Measurements from ENCODE around the gene FHIT. TPM values are rescaled to one million over a fixed set of nuclear protein-coding genes. Genes with fewer than 3 reads are reported as not detected.

The FHIT gene
- total RNA-seq, 2 donors from 2014 or later: 6.8 to 12.3 TPM

GRCh38 chr3:59788801-59789200, 1462.5 kb downstream of the FHIT start:
- no peak overlapping the region for H3K4me3 Mint-ChIP-seq
- Histone ChIP-seq H3K27me3 (ENCODE audit: control insufficient read depth, insufficient read depth, low read length, poor library complexity, severe bottlenecking) (no peaks in the 10 kb centered on the region), H3K4me3 (ENCODE audit: low read length) (no peak overlapping the region), H3K9me3 (ENCODE audit: control insufficient read depth, low read length) (no peaks in the 10 kb centered on the region), H3K4me1 (ENCODE audit: control insufficient read depth, insufficient read depth, low read length) (no peaks in the 10 kb centered on the region), H3K27ac (ENCODE audit: low read depth, low read length) (no peak overlapping the region), H3K9ac (ENCODE audit: extremely low read depth, low read length, poor library complexity, severe bottlenecking) (no peak overlapping the region), H3K36me3 (ENCODE audit: control insufficient read depth, insufficient read depth, low read length) (no peaks in the 10 kb centered on the region)
- H3K36me3 Mint-ChIP-seq (ENCODE audit: low read depth): no peaks in the 10 kb centered on the region
- no peak for DNase-seq
- peaks cover 3% of the 10 kb centered on the region for H3K4me1 Mint-ChIP-seq
- H3K27ac Mint-ChIP-seq: no peak overlapping the region
- no peak for TF ChIP-seq CTCF (conservative IDR thresholded peaks at IDR 0.05)
- no peaks in the 10 kb centered on the region for H3K27me3 Mint-ChIP-seq (ENCODE audit: insufficient read depth)
- 100% methylated on average over 3 of the region's 4 CpGs for WGBS, 2 experiments (ENCODE audit: insufficient coverage in 1 of 2, insufficient read length in 1 of 2)
- no peaks in the 10 kb centered on the region for H3K9me3 Mint-ChIP-seq

- Histone ChIP-seq H3K9me3 (ENCODE audit: control insufficient read depth, low read length) (no peaks in the 10 kb centered on the region), H3K9ac (ENCODE audit: extremely low read depth, low read length, poor library complexity, severe bottlenecking) (no peak overlapping the region), H3K27ac (ENCODE audit: low read depth, low read length) (no peak overlapping the region), H3K36me3 (ENCODE audit: control insufficient read depth, insufficient read depth, low read length) (no peaks in the 10 kb centered on the region), H3K4me3 (ENCODE audit: low read length) (no peak overlapping the region), H3K27me3 (ENCODE audit: control insufficient read depth, insufficient read depth, low read length, poor library complexity, severe bottlenecking) (no peaks in the 10 kb centered on the region), H3K4me1 (ENCODE audit: control insufficient read depth, insufficient read depth, low read length) (no peaks in the 10 kb centered on the region)
- DNase-seq: no peak
- no peak for TF ChIP-seq CTCF (conservative IDR thresholded peaks at IDR 0.05)
- WGBS, 2 experiments (ENCODE audit: insufficient coverage in 1 of 2, insufficient read length in 1 of 2): 92 to 100% methylated on average over 3 of the region's 3 CpGs
- Mint-ChIP-seq H3K4me1 (peaks cover 3% of the 10 kb centered on the region), H3K27ac (no peak overlapping the region), H3K4me3 (no peak overlapping the region), H3K27me3 (ENCODE audit: insufficient read depth) (no peaks in the 10 kb centered on the region), H3K36me3 (ENCODE audit: low read depth) (no peaks in the 10 kb centered on the region), H3K9me3 (no peaks in the 10 kb centered on the region)
Observed at GRCh38 chr3:59788133-59788532, 1463.1 kb downstream of the FHIT start.

- Histone ChIP-seq H3K36me3 (ENCODE audit: control insufficient read depth, insufficient read depth, low read length) (no peaks in the 10 kb centered on the region), H3K27me3 (ENCODE audit: control insufficient read depth, insufficient read depth, low read length, poor library complexity, severe bottlenecking) (no peaks in the 10 kb centered on the region), H3K9me3 (ENCODE audit: control insufficient read depth, low read length) (no peaks in the 10 kb centered on the region), H3K4me1 (ENCODE audit: control insufficient read depth, insufficient read depth, low read length) (no peaks in the 10 kb centered on the region), H3K27ac (ENCODE audit: low read depth, low read length) (no peak overlapping the region), H3K4me3 (ENCODE audit: low read length) (no peak overlapping the region), H3K9ac (ENCODE audit: extremely low read depth, low read length, poor library complexity, severe bottlenecking) (no peak overlapping the region)
- Mint-ChIP-seq H3K4me1 (peaks cover 3% of the 10 kb centered on the region), H3K27ac (no peak overlapping the region), H3K4me3 (no peak overlapping the region), H3K9me3 (no peaks in the 10 kb centered on the region), H3K36me3 (ENCODE audit: low read depth) (no peaks in the 10 kb centered on the region), H3K27me3 (ENCODE audit: insufficient read depth) (no peaks in the 10 kb centered on the region)
- no peak for TF ChIP-seq CTCF (conservative IDR thresholded peaks at IDR 0.05)
- no peak for DNase-seq
- WGBS, 2 experiments (ENCODE audit: insufficient coverage in 1 of 2, insufficient read length in 1 of 2): 92 to 94% methylated on average over 6 of the region's 6 CpGs
Observed at GRCh38 chr3:59786374-59786773, 1464.9 kb downstream of the FHIT start.
